ENCODE data around the gene C1orf167.

DNA sequence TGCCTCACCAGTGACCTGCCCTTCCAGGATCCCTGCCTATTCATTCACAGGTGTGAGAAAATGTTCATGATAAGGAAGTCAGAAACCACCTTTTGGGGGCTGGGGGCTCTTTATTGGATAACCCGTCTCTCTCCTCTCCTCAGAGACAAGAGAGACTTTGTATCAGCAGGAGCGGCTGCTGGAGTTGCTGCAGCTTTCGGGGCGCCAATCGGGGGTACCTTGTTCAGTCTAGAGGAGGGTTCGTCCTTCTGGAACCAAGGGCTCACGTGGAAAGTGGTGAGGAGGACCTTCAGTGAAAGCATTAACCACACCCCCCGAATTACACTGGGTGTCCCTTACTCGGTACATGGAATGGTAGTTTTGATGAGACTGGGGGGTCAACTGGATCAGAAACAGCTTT lies 65.0 kb downstream of the C1orf167 start:
- TF ChIP-seq, protein P1, sequence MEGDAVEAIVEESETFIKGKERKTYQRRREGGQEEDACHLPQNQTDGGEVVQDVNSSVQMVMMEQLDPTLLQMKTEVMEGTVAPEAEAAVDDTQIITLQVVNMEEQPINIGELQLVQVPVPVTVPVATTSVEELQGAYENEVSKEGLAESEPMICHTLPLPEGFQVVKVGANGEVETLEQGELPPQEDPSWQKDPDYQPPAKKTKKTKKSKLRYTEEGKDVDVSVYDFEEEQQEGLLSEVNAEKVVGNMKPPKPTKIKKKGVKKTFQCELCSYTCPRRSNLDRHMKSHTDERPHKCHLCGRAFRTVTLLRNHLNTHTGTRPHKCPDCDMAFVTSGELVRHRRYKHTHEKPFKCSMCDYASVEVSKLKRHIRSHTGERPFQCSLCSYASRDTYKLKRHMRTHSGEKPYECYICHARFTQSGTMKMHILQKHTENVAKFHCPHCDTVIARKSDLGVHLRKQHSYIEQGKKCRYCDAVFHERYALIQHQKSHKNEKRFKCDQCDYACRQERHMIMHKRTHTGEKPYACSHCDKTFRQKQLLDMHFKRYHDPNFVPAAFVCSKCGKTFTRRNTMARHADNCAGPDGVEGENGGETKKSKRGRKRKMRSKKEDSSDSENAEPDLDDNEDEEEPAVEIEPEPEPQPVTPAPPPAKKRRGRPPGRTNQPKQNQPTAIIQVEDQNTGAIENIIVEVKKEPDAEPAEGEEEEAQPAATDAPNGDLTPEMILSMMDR (IDR thresholded peaks at IDR 0.05), result no peak
- TF ChIP-seq POLR2AphosphoS5 (IDR thresholded peaks at IDR 0.05) (no peak), POLR2A (IDR thresholded peaks at IDR 0.05) (no peak)

All from breast epithelium (tissue), 3 donors.